IMR-90 (cell line): Measurements from ENCODE around the gene TTLL11. TPM values are rescaled to one million over a fixed set of nuclear protein-coding genes. Genes with fewer than 3 reads are reported as not detected.
A peak's percentile ranks its signal among the peaks of the same experiment; 100 is the strongest.

Source experiments
- ATAC-seq: fragments of 200-7000 bp; cut with Tn5 transposase; 2 replicates; pipeline ENCODE4 v1.9.1; 2020; ENCODE audit warnings: low read depth, mild to moderate bottlenecking, moderate library complexity
- BruUV-seq: library from RNA; stranded (reverse); fragments of 400-500 nt; replicated peaks from 2 replicates; lab custom pipeline; 2021; lab: Mats Ljungman, UMichigan
- CTCF ChIA-PET: fragments of 300-600 bp; formaldehyde crosslinking; extraction: SDS; loops from one replicate; lab custom pipeline; 2021; ENCODE audit warnings: antibody characterized with exemption; lab: Yijun Ruan, JAX
- POLR2A ChIA-PET: fragments of 300-600 bp; sonication (Branson Sonifier 250); formaldehyde crosslinking; loops from one replicate; lab custom pipeline; 2022; ENCODE audit warnings: antibody characterized with exemption; ENCODE audit not compliant: unreplicated experiment; lab: Charles Lee
- DNase-seq: peaks from one replicate; pipeline ENCODE4 v3.0.0; 2013
- H2AFZ ChIP-seq: replicated peaks from 2 replicates; pipeline ENCODE3; 2013; ENCODE audit warnings: low read length, mild to moderate bottlenecking; ENCODE audit not compliant: poor library complexity
- H2AK5ac ChIP-seq: 2 replicates; pipeline ENCODE4 v1.6.1; 2013; ENCODE audit warnings: low read depth, low read length, inconsistent platforms
- H2AK9ac ChIP-seq: replicated peaks from 2 replicates; pipeline ENCODE3; 2013; ENCODE audit warnings: mild to moderate bottlenecking, low read depth, low read length, moderate library complexity; ENCODE audit not compliant: poor library complexity
- H2BK120ac ChIP-seq: 2 replicates; pipeline ENCODE4 v1.6.1; 2013; ENCODE audit warnings: low read depth, low read length, inconsistent platforms
- H2BK15ac ChIP-seq: 3 replicates; pipeline ENCODE4 v1.6.1; 2013; ENCODE audit warnings: low read depth, low read length, inconsistent platforms
- H2BK20ac ChIP-seq: 2 replicates; pipeline ENCODE4 v1.6.1; 2013; ENCODE audit warnings: low read depth, mild to moderate bottlenecking, inconsistent platforms, low read length, moderate library complexity
- H2BK5ac ChIP-seq: 2 replicates; pipeline ENCODE4 v1.6.1; 2013; ENCODE audit warnings: mild to moderate bottlenecking, low read depth, low read length, inconsistent platforms; ENCODE audit not compliant: poor library complexity, severe bottlenecking
- H3K14ac ChIP-seq: replicated peaks from 2 replicates; pipeline ENCODE4 v1.6.1; 2013; ENCODE audit warnings: low read depth, low read length, inconsistent platforms
- H3K18ac ChIP-seq: 2 replicates; pipeline ENCODE4 v1.6.1; 2013; ENCODE audit warnings: low read depth, low read length, control low read depth
- H3K23ac ChIP-seq: 2 replicates; pipeline ENCODE4 v1.6.1; 2013; ENCODE audit warnings: low read depth, low read length, inconsistent platforms
- H3K27ac ChIP-seq: 2 replicates; pipeline ENCODE4 v1.5.1; 2013; ENCODE audit warnings: mild to moderate bottlenecking, control low read depth, low read length; ENCODE audit not compliant: insufficient read depth
- H3K27me3 ChIP-seq: 2 replicates; pipeline ENCODE4 v1.6.1; 2013; ENCODE audit warnings: low read length; ENCODE audit not compliant: control insufficient read depth, insufficient read depth
- H3K36me3 ChIP-seq: 2 replicates; pipeline ENCODE4 v1.6.1; 2013; ENCODE audit warnings: low read length, mixed read lengths; ENCODE audit not compliant: control insufficient read depth, insufficient read depth
- H3K4ac ChIP-seq: 2 replicates; pipeline ENCODE4 v1.6.1; 2013; ENCODE audit warnings: low read depth, low read length, inconsistent platforms
- H3K4me1 ChIP-seq: 2 replicates; pipeline ENCODE4 v1.6.1; 2013; ENCODE audit warnings: low read length, mixed read lengths; ENCODE audit not compliant: control insufficient read depth, insufficient read depth
- H3K4me2 ChIP-seq: 2 replicates; pipeline ENCODE4 v1.6.1; 2013; ENCODE audit warnings: low read depth, mild to moderate bottlenecking, control low read depth, low read length, moderate library complexity
- H3K4me3 ChIP-seq: 2 replicates; pipeline ENCODE4 v1.5.1; 2013; ENCODE audit warnings: low read depth, mild to moderate bottlenecking, control low read depth, low read length, moderate library complexity; ENCODE audit not compliant: insufficient read depth
- H3K56ac ChIP-seq: 2 replicates; pipeline ENCODE4 v1.6.1; 2013; ENCODE audit warnings: low read length, inconsistent platforms; ENCODE audit not compliant: insufficient read depth; ENCODE audit errors: extremely low read depth
- H3K79me1 ChIP-seq, 2 experiments: 2 replicates each; pipeline ENCODE4 v1.6.1; 2013; ENCODE audit warnings: low read length in 2 of 2, inconsistent platforms in 1 of 2, low read depth in 1 of 2
- H3K9ac ChIP-seq: 2 replicates; pipeline ENCODE4 v1.6.1; 2013; ENCODE audit warnings: low read depth, low read length, control low read depth
- H3K9me1 ChIP-seq: 2 replicates; pipeline ENCODE4 v1.6.1; 2013; ENCODE audit warnings: low read length, inconsistent platforms; ENCODE audit not compliant: insufficient read depth
- H3K9me3 ChIP-seq: 2 replicates; pipeline ENCODE4 v1.6.1; 2013; ENCODE audit warnings: low read length; ENCODE audit not compliant: control insufficient read depth, insufficient read depth
- H4K20me1 ChIP-seq: 2 replicates; pipeline ENCODE4 v1.6.1; 2013; ENCODE audit warnings: low read length, inconsistent platforms; ENCODE audit not compliant: insufficient read depth
- H4K5ac ChIP-seq: 2 replicates; pipeline ENCODE4 v1.6.1; 2013; ENCODE audit warnings: mild to moderate bottlenecking, low read depth, low read length, control low read depth
- H4K8ac ChIP-seq, 2 experiments: 2 replicates each; pipeline ENCODE4 v1.6.1; 2013; ENCODE audit warnings: low read depth in 2 of 2, low read length in 2 of 2, control low read depth in 1 of 2, inconsistent platforms in 1 of 2
- H4K91ac ChIP-seq: 2 replicates; pipeline ENCODE4 v1.6.1; 2013; ENCODE audit warnings: low read depth, low read length, inconsistent platforms; ENCODE audit not compliant: insufficient read depth
- BHLHE40 ChIP-seq: fragments of 150-350 bp; IDR thresholded peaks from 2 replicates; pipeline ENCODE4 v1.6.1; 2016; ENCODE audit warnings: mild to moderate bottlenecking, low read depth, low read length
- CEBPB ChIP-seq: IDR thresholded peaks from 2 replicates; pipeline ENCODE4 v1.6.1; 2012; ENCODE audit warnings: low read depth, low read length, improper control_type of control experiment
- CHD1 ChIP-seq: IDR thresholded peaks from 2 replicates; pipeline ENCODE4 v1.6.1; 2012; ENCODE audit warnings: low read depth, low read length, improper control_type of control experiment
- FOS ChIP-seq: fragments of 150-350 bp; IDR thresholded peaks from 2 replicates; pipeline ENCODE4 v1.6.1; 2016; ENCODE audit warnings: low read depth, low read length
- MAFK ChIP-seq: IDR thresholded peaks from 2 replicates; pipeline ENCODE4 v1.6.1; 2012; ENCODE audit warnings: low read depth, low read length, improper control_type of control experiment
- MAZ ChIP-seq: IDR thresholded peaks from 2 replicates; pipeline ENCODE4 v1.6.1; 2012; ENCODE audit warnings: low read depth, mild to moderate bottlenecking, low read length, improper control_type of control experiment, moderate library complexity, borderline replicate concordance
- MXI1 ChIP-seq: IDR thresholded peaks from 2 replicates; pipeline ENCODE4 v1.6.1; 2012; ENCODE audit warnings: low read depth, mild to moderate bottlenecking, low read length, moderate library complexity, borderline replicate concordance
- NFE2L2 ChIP-seq: fragments of 150-350 bp; IDR thresholded peaks from 2 replicates; pipeline ENCODE4 v1.6.1; 2016; ENCODE audit warnings: low read depth, mild to moderate bottlenecking, low read length
- POLR2A ChIP-seq: IDR thresholded peaks from 2 replicates; pipeline ENCODE4 v1.6.1; 2012; ENCODE audit warnings: mild to moderate bottlenecking, low read depth, low read length
- RAD21 ChIP-seq: IDR thresholded peaks from 2 replicates; pipeline ENCODE4 v1.6.1; 2012; ENCODE audit warnings: low read length, improper control_type of control experiment
- RFX5 ChIP-seq: IDR thresholded peaks from 2 replicates; pipeline ENCODE4 v1.8.0; 2012; ENCODE audit warnings: low read depth, mild to moderate bottlenecking, low read length, moderate library complexity
- SMC3 ChIP-seq: fragments of 150-350 bp; IDR thresholded peaks from 2 replicates; pipeline ENCODE4 v1.6.1; 2016; ENCODE audit warnings: low read depth, mild to moderate bottlenecking, antibody characterized with exemption, low read length, moderate library complexity
- WGBS, 2 experiments: methylation state at CpG; one replicate each; pipeline versions ENCODE4 v1.1.5 to v1.1.7; 2013; ENCODE audit warnings: missing lambda C conversion rate in 2 of 2; ENCODE audit not compliant: insufficient read length in 1 of 2; ENCODE audit errors: extremely low coverage in 2 of 2; 5-methylcytosine and 5-hydroxymethylcytosine counted together
- dilution Hi-C: fragments of 300-500 bp; cut with HindIII; formaldehyde crosslinking; loops from one replicate; pipeline ENCODE4 v1.14.3; 2018; ENCODE audit warnings: low sequenced_read_pairs; ENCODE audit not compliant: unreplicated experiment
- in situ Hi-C: fragments of 300-500 bp; cut with MboI; formaldehyde crosslinking; loops from 3 replicates; pipeline ENCODE4 v1.14.3; 2019; ENCODE audit warnings: low sequenced_read_pairs, inconsistent platforms, mixed read lengths
- intact Hi-C: fragments of 100-400 bp; cut with micrococcal nuclease; formaldehyde crosslinking; loops from 2 replicates; pipeline ENCODE4 v1.10.0; 2022
- polyA plus RNA-seq, 3 experiments: library from polyadenylated mRNA; depleted of rRNA; stranded (reverse); fragments of >200 nt; gene quantifications; 2 replicates each; pipeline ENCODE4 v1.2.3, GENCODE V29; 2012; ENCODE audit warnings: low replicate concordance in 1 of 3
- total RNA-seq: library from RNA; depleted of rRNA; stranded (reverse); fragments of >200 nt; gene quantifications from 2 replicates; pipeline ENCODE4 v1.2.3, GENCODE V29; 2012
- TF ChIP-seq, protein P1 (sequence below): conservative IDR thresholded peaks from 2 replicates; pipeline ENCODE4 v1.5.1; 2012; ENCODE audit warnings: mild to moderate bottlenecking, low read depth, low read length, improper control_type of control experiment
- TF ChIP-seq, protein P2 (sequence below): fragments of 150-350 bp; IDR thresholded peaks from 2 replicates; pipeline ENCODE4 v1.6.1; 2016; ENCODE audit warnings: low read depth, mild to moderate bottlenecking, low read length, moderate library complexity, borderline replicate concordance
- TF ChIP-seq, protein P3 (sequence below): fragments of 150-350 bp; IDR thresholded peaks from 2 replicates; pipeline ENCODE4 v1.6.1; 2017; ENCODE audit warnings: mild to moderate bottlenecking, antibody characterized with exemption, low read length, low read depth

Gene TTLL11
- total and polyA plus RNA-seq, 2 of the 4 experiments (the other 2 are of a cell fraction), result 2.0 to 4.6 TPM

DNA sequence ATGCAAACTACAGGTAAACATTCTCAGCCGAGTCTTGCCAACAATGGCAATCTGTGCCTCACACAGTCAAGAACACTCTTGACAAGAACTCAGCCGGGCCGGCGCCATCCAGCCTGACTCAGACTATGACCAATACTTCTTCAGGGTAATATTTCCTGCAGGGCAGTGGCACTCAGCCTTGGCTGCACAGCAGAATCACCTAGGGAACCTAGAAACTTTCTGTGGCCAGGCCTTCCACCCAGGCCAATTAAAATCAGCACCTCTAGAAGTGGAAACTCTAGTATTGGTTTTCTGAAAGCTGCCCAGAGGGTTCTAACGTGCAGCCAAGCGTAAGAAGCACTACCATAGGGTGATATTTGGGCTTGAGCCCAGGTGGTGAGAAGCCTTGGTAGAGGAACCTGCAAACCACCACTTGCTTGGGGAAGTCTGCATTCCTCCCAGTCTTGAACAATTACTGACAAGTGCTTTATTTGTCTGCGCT, 120.6 kb downstream of the TTLL11 start:
- TF ChIP-seq RAD21, result no peak
- TF ChIP-seq MAFK, result no peak
- no peak for TF ChIP-seq MAZ
- TF ChIP-seq POLR2A, result no peak
- TF ChIP-seq NFE2L2, result no peak
- TF ChIP-seq, protein P1, sequence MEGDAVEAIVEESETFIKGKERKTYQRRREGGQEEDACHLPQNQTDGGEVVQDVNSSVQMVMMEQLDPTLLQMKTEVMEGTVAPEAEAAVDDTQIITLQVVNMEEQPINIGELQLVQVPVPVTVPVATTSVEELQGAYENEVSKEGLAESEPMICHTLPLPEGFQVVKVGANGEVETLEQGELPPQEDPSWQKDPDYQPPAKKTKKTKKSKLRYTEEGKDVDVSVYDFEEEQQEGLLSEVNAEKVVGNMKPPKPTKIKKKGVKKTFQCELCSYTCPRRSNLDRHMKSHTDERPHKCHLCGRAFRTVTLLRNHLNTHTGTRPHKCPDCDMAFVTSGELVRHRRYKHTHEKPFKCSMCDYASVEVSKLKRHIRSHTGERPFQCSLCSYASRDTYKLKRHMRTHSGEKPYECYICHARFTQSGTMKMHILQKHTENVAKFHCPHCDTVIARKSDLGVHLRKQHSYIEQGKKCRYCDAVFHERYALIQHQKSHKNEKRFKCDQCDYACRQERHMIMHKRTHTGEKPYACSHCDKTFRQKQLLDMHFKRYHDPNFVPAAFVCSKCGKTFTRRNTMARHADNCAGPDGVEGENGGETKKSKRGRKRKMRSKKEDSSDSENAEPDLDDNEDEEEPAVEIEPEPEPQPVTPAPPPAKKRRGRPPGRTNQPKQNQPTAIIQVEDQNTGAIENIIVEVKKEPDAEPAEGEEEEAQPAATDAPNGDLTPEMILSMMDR, result no peak
- TF ChIP-seq, protein P2, sequence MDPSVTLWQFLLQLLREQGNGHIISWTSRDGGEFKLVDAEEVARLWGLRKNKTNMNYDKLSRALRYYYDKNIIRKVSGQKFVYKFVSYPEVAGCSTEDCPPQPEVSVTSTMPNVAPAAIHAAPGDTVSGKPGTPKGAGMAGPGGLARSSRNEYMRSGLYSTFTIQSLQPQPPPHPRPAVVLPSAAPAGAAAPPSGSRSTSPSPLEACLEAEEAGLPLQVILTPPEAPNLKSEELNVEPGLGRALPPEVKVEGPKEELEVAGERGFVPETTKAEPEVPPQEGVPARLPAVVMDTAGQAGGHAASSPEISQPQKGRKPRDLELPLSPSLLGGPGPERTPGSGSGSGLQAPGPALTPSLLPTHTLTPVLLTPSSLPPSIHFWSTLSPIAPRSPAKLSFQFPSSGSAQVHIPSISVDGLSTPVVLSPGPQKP, result no peak
- TF ChIP-seq, protein P3, sequence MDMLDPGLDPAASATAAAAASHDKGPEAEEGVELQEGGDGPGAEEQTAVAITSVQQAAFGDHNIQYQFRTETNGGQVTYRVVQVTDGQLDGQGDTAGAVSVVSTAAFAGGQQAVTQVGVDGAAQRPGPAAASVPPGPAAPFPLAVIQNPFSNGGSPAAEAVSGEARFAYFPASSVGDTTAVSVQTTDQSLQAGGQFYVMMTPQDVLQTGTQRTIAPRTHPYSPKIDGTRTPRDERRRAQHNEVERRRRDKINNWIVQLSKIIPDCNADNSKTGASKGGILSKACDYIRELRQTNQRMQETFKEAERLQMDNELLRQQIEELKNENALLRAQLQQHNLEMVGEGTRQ, result no peak
- no peak for TF ChIP-seq SMC3
- TF ChIP-seq MXI1, result no peak
- no peak for TF ChIP-seq FOS
- TF ChIP-seq CHD1, result no peak
- TF ChIP-seq BHLHE40, result no peak
- TF ChIP-seq CEBPB, result no peak
- TF ChIP-seq RFX5, result no peak
- in situ Hi-C loops, result no loop called here
- CTCF ChIA-PET, result no interaction called here
- 0 out of 2 replicates have a peak overlapping the region, but pooled peaks have one; percentile 71 for H3K23ac ChIP-seq
- no peak overlapping the region for H3K4me3 ChIP-seq
- ATAC-seq, result peak; percentile 63; the same call in 1 of the 2 replicates
- H4K91ac ChIP-seq, result no peak overlapping the region
- H3K9me3 ChIP-seq, result no peaks in the 10 kb centered on the region
- no TSS peak for BruUV-seq
- H3K9me1 ChIP-seq, result peaks cover 7% of the 10 kb centered on the region; the same call in 1 of the 2 replicates
- no peak overlapping the region for H3K27ac ChIP-seq
- peaks cover 6% of the 10 kb centered on the region; the same call in 1 of the 2 replicates for H3K4me1 ChIP-seq
- intact Hi-C loops, result no loop called here
- no CpG with 5 or more reads among the region's 7 CpGs for WGBS, 2 experiments
- H3K9ac ChIP-seq, result no peak overlapping the region
- H3K4me2 ChIP-seq, result no peak overlapping the region
- peak overlapping the region; percentile 81; the same call in 1 of the 2 replicates for H2BK20ac ChIP-seq
- DNase-seq, result peak; percentile 47
- H3K27me3 ChIP-seq, result no peaks in the 10 kb centered on the region
- POLR2A ChIA-PET, result no interaction called here
- H2BK120ac ChIP-seq, result peak overlapping the region; percentile 32; the same call in 1 of the 2 replicates
- H4K5ac ChIP-seq, result no peak overlapping the region
- H3K18ac ChIP-seq, result no peak overlapping the region
- peak overlapping the region; percentile 62 for H2BK5ac ChIP-seq
- 0 out of 2 replicates have a peak overlapping the region, but pooled peaks have one; percentile 16 for H3K4ac ChIP-seq
- no peak overlapping the region for H2AK9ac ChIP-seq
- H4K20me1 ChIP-seq, result no peaks in the 10 kb centered on the region
- no peak overlapping the region for H2BK15ac ChIP-seq
- no peak overlapping the region for H2AK5ac ChIP-seq
- no peaks in the 10 kb centered on the region for H3K36me3 ChIP-seq
- dilution Hi-C loops, result no loop called here
- peak overlapping the region; percentile 8 for H2AFZ ChIP-seq
- peak overlapping the region; percentile 45 for H3K14ac ChIP-seq
- no peak overlapping the region for H4K8ac ChIP-seq
- H3K79me1 ChIP-seq, result no peaks in the 10 kb centered on the region
- no peak overlapping the region for H3K56ac ChIP-seq
